HepG2 (cell line): ENCODE results near the gene FAM118A. TPM values are rescaled to one million over a fixed set of nuclear protein-coding genes. Genes with fewer than 3 reads are reported as not detected.

ENCODE experiments used
- ARID5B ChIP-seq: IDR thresholded peaks from 2 replicates; pipeline ENCODE4 v1.4.0; 2020; ENCODE audit warnings: mild to moderate bottlenecking, missing genetic modification reagents
- ARNT2 ChIP-seq: sonication (generic); formaldehyde crosslinking; IDR thresholded peaks from 2 replicates; pipeline ENCODE4 v1.8.0; 2022; ENCODE audit warnings: mild to moderate bottlenecking, low read depth, missing genetic modification reagents, moderate library complexity
- ATF1 ChIP-seq: IDR thresholded peaks from 2 replicates; pipeline ENCODE4 v1.6.1; 2016; ENCODE audit warnings: mild to moderate bottlenecking, control low read depth
- CBFB ChIP-seq: sonication (generic); formaldehyde crosslinking; IDR thresholded peaks from 2 replicates; pipeline ENCODE4 v1.4.0; 2020; ENCODE audit warnings: missing genetic modification reagents
- FLYWCH1 ChIP-seq: sonication (generic); formaldehyde crosslinking; IDR thresholded peaks from 2 replicates; pipeline ENCODE4 v1.8.1; 2023; ENCODE audit warnings: mild to moderate bottlenecking, missing genetic modification reagents
- FOXP4 ChIP-seq: sonication (generic); formaldehyde crosslinking; IDR thresholded peaks from 2 replicates; pipeline ENCODE4 v1.4.0; 2020; ENCODE audit warnings: missing genetic modification reagents
- HDAC2 ChIP-seq: sonication (generic); formaldehyde crosslinking; IDR thresholded peaks from 2 replicates; pipeline ENCODE4 v1.4.0; 2020; ENCODE audit warnings: missing genetic modification reagents
- KAT7 ChIP-seq: IDR thresholded peaks from 2 replicates; pipeline ENCODE4 v1.6.1; 2018; ENCODE audit warnings: borderline replicate concordance, missing compliant biosample characterization
- LCORL ChIP-seq, 2 experiments: fragments of 450-650 bp in 1 of 2; sonication (generic) in 1 of 2; formaldehyde crosslinking in 1 of 2; IDR thresholded peaks; 2 replicates each; pipeline versions ENCODE4 v1.5.0 to v1.6.1; 2017 to 2020; ENCODE audit warnings: antibody characterized with exemption in 1 of 2, missing genetic modification reagents in 1 of 2
- RARA ChIP-seq: IDR thresholded peaks from 2 replicates; pipeline ENCODE4 v1.6.1; 2016; ENCODE audit warnings: missing genetic modification reagents, missing compliant biosample characterization
- TEAD3 ChIP-seq: optimal IDR thresholded peaks from 2 replicates; pipeline ENCODE3; 2016; ENCODE audit warnings: borderline replicate concordance
- ZBTB46 ChIP-seq: sonication (generic); formaldehyde crosslinking; IDR thresholded peaks from 2 replicates; pipeline ENCODE4 v1.4.0; 2020; ENCODE audit warnings: mild to moderate bottlenecking, missing genetic modification reagents, borderline replicate concordance
- ZFP91 ChIP-seq: sonication (generic); formaldehyde crosslinking; IDR thresholded peaks from 2 replicates; pipeline ENCODE4 v1.9.0; 2022; ENCODE audit warnings: missing genetic modification reagents, mild to moderate bottlenecking, borderline replicate concordance
- ZNF292 ChIP-seq: sonication (generic); formaldehyde crosslinking; IDR thresholded peaks from 2 replicates; pipeline ENCODE4 v1.8.1; 2022; ENCODE audit warnings: mild to moderate bottlenecking, low read depth, missing genetic modification reagents, borderline replicate concordance
- ZNF501 ChIP-seq: sonication (generic); formaldehyde crosslinking; IDR thresholded peaks from 2 replicates; pipeline ENCODE4 v1.5.1; 2020; ENCODE audit warnings: mild to moderate bottlenecking, moderate library complexity, missing genetic modification reagents
- ZNF746 ChIP-seq: sonication (generic); formaldehyde crosslinking; IDR thresholded peaks from 2 replicates; pipeline ENCODE4 v1.8.0; 2022; ENCODE audit warnings: mild to moderate bottlenecking, missing genetic modification reagents
- ZNF770 ChIP-seq: sonication (generic); formaldehyde crosslinking; IDR thresholded peaks from 2 replicates; pipeline ENCODE4 v1.5.0; 2020; ENCODE audit warnings: mild to moderate bottlenecking, missing genetic modification reagents
- polyA plus RNA-seq, 8 experiments: library from polyadenylated mRNA; depleted of rRNA in 3 of 8; stranded (reverse) in 7 of 8; unstranded in 1 of 8; fragments of >200 nt; fragmentation: Illumina TruSeq in 4 of 8; extraction: Trizol in 4 of 8; gene quantifications; 2 replicates each; pipeline versions ENCODE4 v1.2.1 to v1.2.3, GENCODE V29; 2011 to 2016; ENCODE audit warnings: low read depth in 4 of 8, missing spikeins in 1 of 8, mixed read lengths in 1 of 8; ENCODE audit not compliant: insufficient read depth in 1 of 8
- total RNA-seq, 5 experiments: library from RNA; depleted of rRNA; stranded (reverse); fragments of >200 nt; fragmentation: Illumina TruSeq; extraction: Trizol; gene quantifications; 2 replicates each; pipeline ENCODE4 v1.2.3, GENCODE V29; 2016; ENCODE audit warnings: low read depth in 1 of 5

The FAM118A gene
- total and polyA plus RNA-seq, 2 of the 13 experiments (the other 11 are each of a cell fraction or from before 2014, with no cell fraction given): 36.7 to 48.2 TPM

- TF ChIP-seq ZBTB46 (CRISPR knock-in tag) (no peak), ATF1 (no peak), FLYWCH1 (no peak), TEAD3 (CRISPR knock-in tag) (peak; percentile 55), RARA (CRISPR knock-in tag) (no peak), LCORL (IDR thresholded peaks at IDR 0.05) (no peak), LCORL (CRISPR knock-in tag; IDR thresholded peaks at IDR 0.05) (peak; percentile 45; the same call in 1 of the 2 replicates), ARNT2 (CRISPR knock-in tag) (peak; percentile 55; the same call in 1 of the 2 replicates), CBFB (CRISPR knock-in tag) (peak; percentile 50; the same call in 1 of the 2 replicates), ZNF501 (CRISPR knock-in tag) (peak; percentile 67), KAT7 (no peak), ZNF292 (CRISPR knock-in tag) (peak; percentile 89), ZNF770 (CRISPR knock-in tag) (peak; percentile 70), ZNF746 (CRISPR knock-in tag) (no peak), ZFP91 (peak; percentile 84), FOXP4 (CRISPR knock-in tag) (peak; percentile 22; the same call in 1 of the 2 replicates), HDAC2 (peak; percentile 73; the same call in 1 of the 2 replicates), ARID5B (CRISPR knock-in tag) (peak; percentile 73)
Observed at GRCh38 chr22:45263463-45264269, 46.1 kb upstream of the FAM118A start (continued).
